ENCODE data around the gene TNIP2.
A peak's percentile ranks its signal among the peaks of the same experiment; 100 is the strongest.

Gene TNIP2

DNA sequence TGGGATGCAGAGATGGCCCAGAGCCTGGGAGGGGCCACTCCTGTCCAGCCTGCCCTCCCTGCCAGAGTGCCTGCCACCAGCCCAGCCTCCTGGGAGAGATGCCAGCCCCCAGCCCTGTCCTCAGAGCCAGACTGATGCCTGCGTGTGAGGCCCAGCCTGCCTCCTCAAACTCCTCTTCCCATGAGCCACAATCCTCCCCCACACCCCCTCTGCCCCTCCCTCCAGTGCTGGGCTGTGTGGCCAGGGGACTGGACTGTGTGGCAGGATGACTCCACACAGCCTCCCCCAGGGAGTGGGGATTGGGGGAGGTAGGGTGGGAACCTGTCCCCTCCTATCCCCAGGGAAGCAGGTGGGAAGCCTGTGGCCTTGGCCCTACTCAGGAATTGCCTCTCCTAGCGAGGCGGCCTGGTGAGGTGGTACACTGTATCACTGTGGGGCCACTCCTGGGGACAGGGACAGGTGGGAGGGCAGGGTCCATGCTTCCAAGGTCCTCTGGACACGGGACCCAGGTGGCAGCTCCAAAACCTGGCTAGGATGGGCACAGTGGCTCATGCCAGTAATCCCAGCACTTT lies 32.5 kb upstream of the TNIP2 start:
- peak overlapping the region; percentile 20 to 66 for H3K27ac ChIP-seq
- DNase-seq, result peak; percentile 31 to 77
- H3K27me3 ChIP-seq, result no peaks in the 10 kb centered on the region
- peaks cover 0 to 32% (median 23%) of the 10 kb centered on the region in 4 donors for H3K4me1 ChIP-seq
- H3K4me3 ChIP-seq, result no peak overlapping the region
- no peaks in the 10 kb centered on the region for H3K9me3 ChIP-seq
- TF ChIP-seq, protein P1, sequence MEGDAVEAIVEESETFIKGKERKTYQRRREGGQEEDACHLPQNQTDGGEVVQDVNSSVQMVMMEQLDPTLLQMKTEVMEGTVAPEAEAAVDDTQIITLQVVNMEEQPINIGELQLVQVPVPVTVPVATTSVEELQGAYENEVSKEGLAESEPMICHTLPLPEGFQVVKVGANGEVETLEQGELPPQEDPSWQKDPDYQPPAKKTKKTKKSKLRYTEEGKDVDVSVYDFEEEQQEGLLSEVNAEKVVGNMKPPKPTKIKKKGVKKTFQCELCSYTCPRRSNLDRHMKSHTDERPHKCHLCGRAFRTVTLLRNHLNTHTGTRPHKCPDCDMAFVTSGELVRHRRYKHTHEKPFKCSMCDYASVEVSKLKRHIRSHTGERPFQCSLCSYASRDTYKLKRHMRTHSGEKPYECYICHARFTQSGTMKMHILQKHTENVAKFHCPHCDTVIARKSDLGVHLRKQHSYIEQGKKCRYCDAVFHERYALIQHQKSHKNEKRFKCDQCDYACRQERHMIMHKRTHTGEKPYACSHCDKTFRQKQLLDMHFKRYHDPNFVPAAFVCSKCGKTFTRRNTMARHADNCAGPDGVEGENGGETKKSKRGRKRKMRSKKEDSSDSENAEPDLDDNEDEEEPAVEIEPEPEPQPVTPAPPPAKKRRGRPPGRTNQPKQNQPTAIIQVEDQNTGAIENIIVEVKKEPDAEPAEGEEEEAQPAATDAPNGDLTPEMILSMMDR (IDR thresholded peaks at IDR 0.05), result no peak
- intact Hi-C loops (cut with DNase I; ENCODE audit: low total_unique reads), result no loop called here
- no peaks in the 10 kb centered on the region for H3K36me3 ChIP-seq

DNA sequence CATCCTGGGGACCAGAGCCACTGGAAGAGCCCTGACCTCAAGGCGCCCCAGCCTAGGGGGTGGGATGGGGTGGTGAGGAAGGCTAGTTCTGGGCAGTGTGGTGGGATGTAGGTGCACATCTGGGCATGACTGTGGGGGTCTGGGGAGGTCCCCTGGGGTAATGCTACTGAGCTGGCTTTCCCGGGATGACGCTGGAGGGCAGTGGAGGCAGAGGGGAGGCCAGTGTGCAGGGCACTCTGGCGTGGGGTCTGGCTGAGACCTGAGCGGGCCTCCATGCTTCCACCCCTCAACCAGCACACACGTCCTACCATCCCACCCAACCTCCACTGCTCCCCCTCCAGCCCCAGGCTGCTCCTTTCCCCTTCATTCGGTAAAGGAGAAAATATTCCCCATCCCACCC lies 32.0 kb upstream of the TNIP2 start:
- DNase-seq, result peak in 1 of 2 donors; percentile 60
- Histone ChIP-seq H3K9me3 (no peaks in the 10 kb centered on the region), H3K27ac (peak overlapping the region; percentile 17 to 66), H3K27me3 (no peaks in the 10 kb centered on the region), H3K4me1 (peaks cover 0 to 27% (median 18%) of the 10 kb centered on the region in 4 donors), H3K4me3 (no peak overlapping the region), H3K36me3 (no peaks in the 10 kb centered on the region)
- TF ChIP-seq, protein P1 (IDR thresholded peaks at IDR 0.05), result no peak
- intact Hi-C loops (cut with DNase I; ENCODE audit: low total_unique reads), result no loop called here

DNA sequence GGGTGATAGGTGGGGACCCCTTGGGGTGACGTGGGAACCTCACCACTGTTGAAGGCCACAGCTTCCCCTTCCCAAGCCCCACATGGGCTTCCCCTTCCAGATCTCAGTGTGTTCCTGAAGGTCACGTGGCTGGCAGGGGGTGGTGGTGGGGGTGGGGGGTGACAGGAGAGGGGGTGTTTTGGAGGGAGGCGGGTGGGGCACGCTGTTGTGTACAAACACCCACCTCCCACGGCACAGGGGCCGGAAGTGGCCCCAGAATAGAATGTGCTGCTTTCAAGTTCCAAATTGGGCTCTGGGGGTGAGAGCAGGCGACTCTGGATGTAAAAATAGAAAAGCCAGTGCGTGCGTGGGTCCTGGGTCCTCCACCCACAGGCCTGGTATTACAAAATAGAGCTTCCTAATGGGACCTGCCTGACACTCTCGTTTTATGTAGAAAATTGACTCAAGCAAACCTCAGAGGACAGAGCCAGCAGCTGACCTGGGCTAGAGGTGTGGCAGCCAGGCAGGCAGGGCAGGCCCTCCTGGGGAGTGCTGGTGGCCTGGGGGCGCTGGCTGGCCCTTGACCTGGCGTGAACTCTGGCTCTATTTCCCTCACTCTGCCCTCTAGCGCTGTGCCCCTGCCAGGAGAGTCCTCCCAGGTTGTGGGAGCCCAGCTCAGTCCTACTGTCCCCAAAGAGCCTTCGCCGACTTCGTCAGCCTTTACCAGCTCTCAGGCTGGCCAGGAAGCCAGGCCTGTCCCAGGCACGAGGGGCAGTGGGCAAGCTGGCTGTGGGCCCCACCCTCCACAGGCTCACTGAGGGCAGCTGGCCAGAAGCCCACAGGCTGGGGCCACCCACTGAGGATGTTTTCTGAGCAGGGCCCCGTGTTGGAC lies 31.3 kb upstream of the TNIP2 start:
- Histone ChIP-seq H3K27ac (peak overlapping the region; percentile 17 to 66), H3K4me1 (peaks cover 0 to 26% (median 15%) of the 10 kb centered on the region in 4 donors), H3K4me3 (no peak overlapping the region), H3K9me3 (no peaks in the 10 kb centered on the region), H3K36me3 (no peaks in the 10 kb centered on the region), H3K27me3 (no peaks in the 10 kb centered on the region)
- peak; percentile 55 to 80 for DNase-seq
- TF ChIP-seq, protein P1 (IDR thresholded peaks at IDR 0.05), result no peak
- intact Hi-C loops (cut with DNase I; ENCODE audit: low total_unique reads), result no loop called here

DNA sequence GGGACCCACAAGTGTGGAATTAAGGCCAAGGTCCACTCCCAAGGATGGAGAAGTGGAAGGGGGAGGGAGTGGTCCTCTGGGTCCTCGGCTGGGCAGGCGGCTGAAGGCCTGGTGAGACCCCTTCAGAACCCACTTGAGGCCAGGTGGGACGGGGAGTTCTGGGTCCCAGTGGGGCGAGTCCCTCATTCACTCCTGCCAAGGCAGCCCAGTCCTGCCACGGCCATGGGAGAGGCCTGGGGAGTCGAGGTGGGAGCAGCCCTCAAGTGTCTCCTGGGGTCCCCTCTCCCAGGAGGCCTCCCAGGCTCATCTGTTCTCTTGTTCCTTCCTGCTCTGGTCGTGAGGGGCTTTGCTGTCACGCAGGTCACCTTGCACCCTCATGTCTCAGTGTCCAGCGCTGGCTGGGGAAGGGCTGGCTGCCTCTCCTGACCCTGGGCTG lies 30.7 kb upstream of the TNIP2 start:
- H3K27me3 ChIP-seq, result no peaks in the 10 kb centered on the region
- H3K4me1 ChIP-seq, result peaks cover 0 to 26% (median 15%) of the 10 kb centered on the region in 4 donors
- TF ChIP-seq, protein P1 (IDR thresholded peaks at IDR 0.05), result no peak
- no peaks in the 10 kb centered on the region for H3K9me3 ChIP-seq
- peak overlapping the region; percentile 15 to 66 for H3K27ac ChIP-seq
- peak in 1 of 2 donors; percentile 14 for DNase-seq
- no peak overlapping the region for H3K4me3 ChIP-seq
- intact Hi-C loops (cut with DNase I; ENCODE audit: low total_unique reads), result no loop called here
- H3K36me3 ChIP-seq, result no peaks in the 10 kb centered on the region

GRCh38 chr4:2786152-2786671 lies 30.1 kb upstream of the TNIP2 start:
- H3K36me3 ChIP-seq, result no peaks in the 10 kb centered on the region
- intact Hi-C loops (cut with DNase I; ENCODE audit: low total_unique reads), result no loop called here
- no peaks in the 10 kb centered on the region for H3K9me3 ChIP-seq
- H3K27me3 ChIP-seq, result no peaks in the 10 kb centered on the region
- H3K4me3 ChIP-seq, result no peak overlapping the region
- peak; percentile 15 to 56 for DNase-seq
- no peak overlapping the region for H3K27ac ChIP-seq
- TF ChIP-seq, protein P1 (IDR thresholded peaks at IDR 0.05), result no peak
- peaks cover 0 to 26% (median 15%) of the 10 kb centered on the region in 4 donors for H3K4me1 ChIP-seq

Measured in tibial artery (tissue), 4 donors.